ENCODE measurements around the gene CAMK1. TPM values are rescaled to one million over a fixed set of nuclear protein-coding genes. Genes with fewer than 3 reads are reported as not detected.

Gene CAMK1
- total and polyA plus RNA-seq, 7 donors: 14.0 to 57.8 (median 45.7) TPM

- Histone ChIP-seq H3K4me3 (peak within 1 kb of the TSS; percentile 60 to 99 (median 84)), H3K27me3 (no peaks in the 10 kb centered on the region), H3K27ac (peak within 1 kb of the TSS; percentile 86 to 98 (median 96)), H3K9me3 (no peaks in the 10 kb centered on the region), H3K4me1 (peaks cover 0 to 40% (median 36%) of the 10 kb centered on the region in 4 donors), H3K36me3 (peaks cover 6 to 47% (median 16%) of the 10 kb centered on the region in 4 donors)
- intact Hi-C loops (cut with DNase I): loop anchor here (2.0 to 5.0 kb wide), 2 partner anchors 44 to 60 kb away; partner anchors contain the start of genes BRPF1 and OGG1
- TF ChIP-seq EP300 (IDR thresholded peaks at IDR 0.05): peak in 1 of 4 donors; percentile 44
- TF ChIP-seq POLR2AphosphoS5 (IDR thresholded peaks at IDR 0.05): peak; percentile 63 to 87 (median 72)
- peak in 3 of 4 experiments; percentile 13 to 23 (median 15) for TF ChIP-seq CTCF (IDR thresholded peaks at IDR 0.05)
- peak; percentile 55 to 57 for TF ChIP-seq POLR2A (IDR thresholded peaks at IDR 0.05)
- DNase-seq: peak; percentile 96
- WGBS, 2 donors: 0 to 1% methylated on average over 65 of the region's 65 CpGs
These were observed 22.8 kb upstream of the CAMK1 start, which contains the start of the genes ARPC4 and TADA3 for GRCh38 chr3:9792405-9793160. TSS of gene ARPC4 (plus strand) at chr3:9793082. CDS start at chr3:9793122, 40 bp downstream. TSS of gene TADA3 (minus strand) at chr3:9792473. CDS start at chr3:9791466, 1,007 bp downstream.

GRCh38 chr3:9791790-9792404 is 22.1 kb upstream of the CAMK1 start:
- no peaks in the 10 kb centered on the region for H3K9me3 ChIP-seq
- no peak for DNase-seq
- 14% methylated on average over 14 of the region's 14 CpGs for WGBS, 2 donors
- peaks cover 6 to 48% (median 19%) of the 10 kb centered on the region in 4 donors for H3K36me3 ChIP-seq
- intact Hi-C loops (cut with DNase I): loop anchor here (2.0 to 5.0 kb wide), 2 partner anchors 43 to 60 kb away; partner anchors contain the start of genes BRPF1 and OGG1
- H3K4me1 ChIP-seq: peaks cover 0 to 40% (median 36%) of the 10 kb centered on the region in 4 donors
- H3K27ac ChIP-seq: peak overlapping the region; percentile 86 to 98 (median 96)
- H3K27me3 ChIP-seq: no peaks in the 10 kb centered on the region
- TF ChIP-seq EP300 (IDR thresholded peaks at IDR 0.05) (no peak), CTCF (IDR thresholded peaks at IDR 0.05) (no peak), POLR2AphosphoS5 (IDR thresholded peaks at IDR 0.05) (no peak), POLR2A (IDR thresholded peaks at IDR 0.05) (no peak)
- H3K4me3 ChIP-seq: peak overlapping the region; percentile 60 to 99 (median 84)

- intact Hi-C loops (cut with DNase I): loop anchor here (5.0 kb wide), 1 partner anchor 59 kb away; the partner anchor contains the start of gene BRPF1
- Histone ChIP-seq H3K27ac (peak overlapping the region in 3 of 4 donors; percentile 86 to 98 (median 95)), H3K36me3 (peaks cover 6 to 53% (median 23%) of the 10 kb centered on the region in 4 donors), H3K27me3 (no peaks in the 10 kb centered on the region), H3K4me1 (peaks cover 0 to 40% (median 36%) of the 10 kb centered on the region in 4 donors), H3K4me3 (no peak overlapping the region), H3K9me3 (no peaks in the 10 kb centered on the region)
- DNase-seq: no peak
- TF ChIP-seq POLR2A (IDR thresholded peaks at IDR 0.05) (no peak), CTCF (IDR thresholded peaks at IDR 0.05) (no peak), EP300 (IDR thresholded peaks at IDR 0.05) (no peak), POLR2AphosphoS5 (IDR thresholded peaks at IDR 0.05) (no peak)
- 94% methylated on average over 11 of the region's 11 CpGs for WGBS, 2 donors
These were observed 21.4 kb upstream of the CAMK1 start for GRCh38 chr3:9791127-9791526.

GRCh38 chr3:9787714-9788113 is 18.0 kb upstream of the CAMK1 start:
- peaks cover 22 to 76% (median 37%) of the 10 kb centered on the region in 4 donors for H3K36me3 ChIP-seq
- H3K4me1 ChIP-seq: peaks cover 0 to 19% (median 16%) of the 10 kb centered on the region in 4 donors
- no peaks in the 10 kb centered on the region for H3K27me3 ChIP-seq
- no peak overlapping the region for H3K27ac ChIP-seq
- 87% methylated on average over 6 of the region's 6 CpGs for WGBS, 2 donors
- no peak overlapping the region for H3K4me3 ChIP-seq
- no peak for DNase-seq
- H3K9me3 ChIP-seq: no peaks in the 10 kb centered on the region
- TF ChIP-seq EP300 (IDR thresholded peaks at IDR 0.05) (no peak), CTCF (IDR thresholded peaks at IDR 0.05) (no peak), POLR2A (IDR thresholded peaks at IDR 0.05) (no peak), POLR2AphosphoS5 (IDR thresholded peaks at IDR 0.05) (no peak)
- intact Hi-C loops (cut with DNase I): no loop called here
